H1 (cell line): ENCODE results near the gene ZNF669. TPM values are rescaled to one million over a fixed set of nuclear protein-coding genes. Genes with fewer than 3 reads are reported as not detected.

Experiments used
- CHD2 ChIP-seq: IDR thresholded peaks from 2 replicates; pipeline ENCODE4 v1.6.1; 2012; ENCODE audit warnings: low read length, improper control_type of control experiment
- SP1 ChIP-seq: IDR thresholded peaks from 2 replicates; pipeline ENCODE4 v1.6.1; 2011; ENCODE audit warnings: low read depth, low read length
- SRF ChIP-seq: IDR thresholded peaks from 2 replicates; pipeline ENCODE4 v1.6.1; 2011; ENCODE audit warnings: mild to moderate bottlenecking, low read depth, low read length, moderate library complexity
- polyA plus RNA-seq, 7 experiments: library from polyadenylated mRNA; depleted of rRNA in 3 of 7; stranded (reverse) in 5 of 7; unstranded in 2 of 7; fragments of >200 nt in 5 of 7; fragments of 200-250 nt in 2 of 7; gene quantifications; 1 replicate in 5 of 7; 2 replicates in 1 of 7; 4 replicates in 1 of 7; pipeline versions ENCODE4 v1.2.1 to v1.2.3, GENCODE V29; 2011 to 2013; ENCODE audit warnings: missing spikeins in 2 of 7, mixed read lengths in 2 of 7
- total RNA-seq: library from RNA; stranded (reverse); fragmentation: NEBNext Ultra II Directional; extraction: Animal tissue kit (Norgen Biotek cat#: 25700); gene quantifications from 2 replicates; pipeline ENCODE4 v1.2.1, GENCODE V29; 2021
- TF ChIP-seq, protein P1 (sequence below): fragments of 300-600 bp; sonication (generic); IDR thresholded peaks from 2 replicates; pipeline ENCODE4 v1.7.1; 2012; ENCODE audit warnings: low read length, moderate library complexity, mild to moderate bottlenecking, inconsistent platforms; ENCODE audit not compliant: insufficient replicate concordance
- TF ChIP-seq, protein P2 (sequence below): IDR thresholded peaks from 2 replicates; pipeline ENCODE4 v1.6.1; 2012; ENCODE audit warnings: inconsistent platforms

Gene ZNF669
- total and polyA plus RNA-seq, 2 of the 8 experiments (the other 6 are each of a cell fraction or from before 2014, with no cell fraction given) = 4.8 to 20.3 TPM

DNA sequence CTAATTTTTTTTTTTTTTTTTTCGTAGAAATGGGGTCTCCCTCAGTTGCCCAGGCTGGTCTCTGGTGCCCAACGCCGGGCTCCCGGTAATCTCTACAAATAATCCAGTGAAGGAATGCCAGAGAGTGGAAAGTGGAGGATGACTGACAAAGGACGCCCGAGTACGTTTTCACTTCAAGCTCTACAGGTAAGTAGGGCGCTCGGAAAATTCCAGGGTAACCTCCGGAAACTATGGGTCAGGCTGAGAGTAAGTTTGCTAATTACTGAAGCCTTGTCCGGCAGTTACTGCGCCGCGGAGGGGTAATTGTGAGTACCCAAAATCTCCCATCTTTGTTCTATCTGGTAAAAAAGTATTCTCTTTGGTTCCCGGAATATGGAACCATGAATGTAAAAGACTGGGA is 1.8 kb upstream of the ZNF669 start (continued):
- TF ChIP-seq, protein P1, sequence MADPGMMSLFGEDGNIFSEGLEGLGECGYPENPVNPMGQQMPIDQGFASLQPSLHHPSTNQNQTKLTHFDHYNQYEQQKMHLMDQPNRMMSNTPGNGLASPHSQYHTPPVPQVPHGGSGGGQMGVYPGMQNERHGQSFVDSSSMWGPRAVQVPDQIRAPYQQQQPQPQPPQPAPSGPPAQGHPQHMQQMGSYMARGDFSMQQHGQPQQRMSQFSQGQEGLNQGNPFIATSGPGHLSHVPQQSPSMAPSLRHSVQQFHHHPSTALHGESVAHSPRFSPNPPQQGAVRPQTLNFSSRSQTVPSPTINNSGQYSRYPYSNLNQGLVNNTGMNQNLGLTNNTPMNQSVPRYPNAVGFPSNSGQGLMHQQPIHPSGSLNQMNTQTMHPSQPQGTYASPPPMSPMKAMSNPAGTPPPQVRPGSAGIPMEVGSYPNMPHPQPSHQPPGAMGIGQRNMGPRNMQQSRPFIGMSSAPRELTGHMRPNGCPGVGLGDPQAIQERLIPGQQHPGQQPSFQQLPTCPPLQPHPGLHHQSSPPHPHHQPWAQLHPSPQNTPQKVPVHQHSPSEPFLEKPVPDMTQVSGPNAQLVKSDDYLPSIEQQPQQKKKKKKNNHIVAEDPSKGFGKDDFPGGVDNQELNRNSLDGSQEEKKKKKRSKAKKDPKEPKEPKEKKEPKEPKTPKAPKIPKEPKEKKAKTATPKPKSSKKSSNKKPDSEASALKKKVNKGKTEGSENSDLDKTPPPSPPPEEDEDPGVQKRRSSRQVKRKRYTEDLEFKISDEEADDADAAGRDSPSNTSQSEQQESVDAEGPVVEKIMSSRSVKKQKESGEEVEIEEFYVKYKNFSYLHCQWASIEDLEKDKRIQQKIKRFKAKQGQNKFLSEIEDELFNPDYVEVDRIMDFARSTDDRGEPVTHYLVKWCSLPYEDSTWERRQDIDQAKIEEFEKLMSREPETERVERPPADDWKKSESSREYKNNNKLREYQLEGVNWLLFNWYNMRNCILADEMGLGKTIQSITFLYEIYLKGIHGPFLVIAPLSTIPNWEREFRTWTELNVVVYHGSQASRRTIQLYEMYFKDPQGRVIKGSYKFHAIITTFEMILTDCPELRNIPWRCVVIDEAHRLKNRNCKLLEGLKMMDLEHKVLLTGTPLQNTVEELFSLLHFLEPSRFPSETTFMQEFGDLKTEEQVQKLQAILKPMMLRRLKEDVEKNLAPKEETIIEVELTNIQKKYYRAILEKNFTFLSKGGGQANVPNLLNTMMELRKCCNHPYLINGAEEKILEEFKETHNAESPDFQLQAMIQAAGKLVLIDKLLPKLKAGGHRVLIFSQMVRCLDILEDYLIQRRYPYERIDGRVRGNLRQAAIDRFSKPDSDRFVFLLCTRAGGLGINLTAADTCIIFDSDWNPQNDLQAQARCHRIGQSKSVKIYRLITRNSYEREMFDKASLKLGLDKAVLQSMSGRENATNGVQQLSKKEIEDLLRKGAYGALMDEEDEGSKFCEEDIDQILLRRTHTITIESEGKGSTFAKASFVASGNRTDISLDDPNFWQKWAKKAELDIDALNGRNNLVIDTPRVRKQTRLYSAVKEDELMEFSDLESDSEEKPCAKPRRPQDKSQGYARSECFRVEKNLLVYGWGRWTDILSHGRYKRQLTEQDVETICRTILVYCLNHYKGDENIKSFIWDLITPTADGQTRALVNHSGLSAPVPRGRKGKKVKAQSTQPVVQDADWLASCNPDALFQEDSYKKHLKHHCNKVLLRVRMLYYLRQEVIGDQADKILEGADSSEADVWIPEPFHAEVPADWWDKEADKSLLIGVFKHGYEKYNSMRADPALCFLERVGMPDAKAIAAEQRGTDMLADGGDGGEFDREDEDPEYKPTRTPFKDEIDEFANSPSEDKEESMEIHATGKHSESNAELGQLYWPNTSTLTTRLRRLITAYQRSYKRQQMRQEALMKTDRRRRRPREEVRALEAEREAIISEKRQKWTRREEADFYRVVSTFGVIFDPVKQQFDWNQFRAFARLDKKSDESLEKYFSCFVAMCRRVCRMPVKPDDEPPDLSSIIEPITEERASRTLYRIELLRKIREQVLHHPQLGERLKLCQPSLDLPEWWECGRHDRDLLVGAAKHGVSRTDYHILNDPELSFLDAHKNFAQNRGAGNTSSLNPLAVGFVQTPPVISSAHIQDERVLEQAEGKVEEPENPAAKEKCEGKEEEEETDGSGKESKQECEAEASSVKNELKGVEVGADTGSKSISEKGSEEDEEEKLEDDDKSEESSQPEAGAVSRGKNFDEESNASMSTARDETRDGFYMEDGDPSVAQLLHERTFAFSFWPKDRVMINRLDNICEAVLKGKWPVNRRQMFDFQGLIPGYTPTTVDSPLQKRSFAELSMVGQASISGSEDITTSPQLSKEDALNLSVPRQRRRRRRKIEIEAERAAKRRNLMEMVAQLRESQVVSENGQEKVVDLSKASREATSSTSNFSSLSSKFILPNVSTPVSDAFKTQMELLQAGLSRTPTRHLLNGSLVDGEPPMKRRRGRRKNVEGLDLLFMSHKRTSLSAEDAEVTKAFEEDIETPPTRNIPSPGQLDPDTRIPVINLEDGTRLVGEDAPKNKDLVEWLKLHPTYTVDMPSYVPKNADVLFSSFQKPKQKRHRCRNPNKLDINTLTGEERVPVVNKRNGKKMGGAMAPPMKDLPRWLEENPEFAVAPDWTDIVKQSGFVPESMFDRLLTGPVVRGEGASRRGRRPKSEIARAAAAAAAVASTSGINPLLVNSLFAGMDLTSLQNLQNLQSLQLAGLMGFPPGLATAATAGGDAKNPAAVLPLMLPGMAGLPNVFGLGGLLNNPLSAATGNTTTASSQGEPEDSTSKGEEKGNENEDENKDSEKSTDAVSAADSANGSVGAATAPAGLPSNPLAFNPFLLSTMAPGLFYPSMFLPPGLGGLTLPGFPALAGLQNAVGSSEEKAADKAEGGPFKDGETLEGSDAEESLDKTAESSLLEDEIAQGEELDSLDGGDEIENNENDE = no peak
- TF ChIP-seq CHD2 = no peak
- no peak for TF ChIP-seq SRF
- TF ChIP-seq, protein P2, sequence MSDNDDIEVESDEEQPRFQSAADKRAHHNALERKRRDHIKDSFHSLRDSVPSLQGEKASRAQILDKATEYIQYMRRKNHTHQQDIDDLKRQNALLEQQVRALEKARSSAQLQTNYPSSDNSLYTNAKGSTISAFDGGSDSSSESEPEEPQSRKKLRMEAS = no peak
- no peak for TF ChIP-seq SP1
